H9 (cell line): ENCODE measurements around the gene ACVR1B. TPM values are rescaled to one million over a fixed set of nuclear protein-coding genes. Genes with fewer than 3 reads are reported as not detected.
A peak's percentile ranks its signal among the peaks of the same experiment; 100 is the strongest.

Experiments
- DNase-seq: peaks from one replicate; pipeline ENCODE4 v3.0.0-alpha.2; 2017
- H2AFZ ChIP-seq: one replicate; pipeline ENCODE4 v1.6.1; 2013; ENCODE audit warnings: mild to moderate bottlenecking, low read length, control low read depth, moderate library complexity
- H2AK5ac ChIP-seq: 2 replicates; pipeline ENCODE4 v1.6.1; 2013; ENCODE audit warnings: low read length, control low read depth, mixed read lengths; ENCODE audit not compliant: insufficient read length
- H2BK120ac ChIP-seq: one replicate; pipeline ENCODE4 v1.6.1; 2013; ENCODE audit warnings: low read depth, mild to moderate bottlenecking, low read length, control low read depth, inconsistent platforms; ENCODE audit not compliant: poor library complexity, severe bottlenecking
- H2BK12ac ChIP-seq: 2 replicates; pipeline ENCODE4 v1.6.1; 2013; ENCODE audit warnings: low read length, control low read depth, mixed read lengths, low read depth; ENCODE audit not compliant: insufficient read length
- H2BK15ac ChIP-seq: 2 replicates; pipeline ENCODE4 v1.6.1; 2013; ENCODE audit warnings: low read depth, low read length, control low read depth
- H2BK20ac ChIP-seq: one replicate; pipeline ENCODE4 v1.6.1; 2013; ENCODE audit warnings: low read depth, mild to moderate bottlenecking, low read length, control low read depth, inconsistent platforms; ENCODE audit not compliant: poor library complexity, severe bottlenecking
- H2BK5ac ChIP-seq: 2 replicates; pipeline ENCODE4 v1.6.1; 2013; ENCODE audit warnings: low read length, control low read depth, mixed read lengths; ENCODE audit not compliant: insufficient read length
- H3K14ac ChIP-seq: 2 replicates; pipeline ENCODE4 v1.6.1; 2013; ENCODE audit warnings: low read length, control low read depth; ENCODE audit not compliant: insufficient read depth
- H3K18ac ChIP-seq: 2 replicates; pipeline ENCODE4 v1.6.1; 2013; ENCODE audit warnings: low read depth, mild to moderate bottlenecking, mixed read lengths, low read length, control low read depth; ENCODE audit not compliant: insufficient read length
- H3K23ac ChIP-seq: 2 replicates; pipeline ENCODE4 v1.6.1; 2013; ENCODE audit warnings: low read length, control low read depth, mixed read lengths, low read depth; ENCODE audit not compliant: insufficient read length
- H3K23me2 ChIP-seq: 2 replicates; pipeline ENCODE4 v1.6.1; 2013; ENCODE audit warnings: low read depth, mild to moderate bottlenecking, mixed read lengths, low read length, control low read depth; ENCODE audit not compliant: insufficient read length, poor library complexity, severe bottlenecking
- H3K27ac ChIP-seq: 2 replicates; pipeline ENCODE4 v1.5.1; 2013; ENCODE audit warnings: low read length, control low read depth, mixed read lengths, low read depth; ENCODE audit not compliant: insufficient read length
- H3K27me3 ChIP-seq: 2 replicates; pipeline ENCODE4 v1.6.1; 2013; ENCODE audit warnings: low read length, control low read depth, inconsistent platforms; ENCODE audit not compliant: insufficient read depth
- H3K4ac ChIP-seq: 2 replicates; pipeline ENCODE4 v1.6.1; 2013; ENCODE audit warnings: low read depth, mild to moderate bottlenecking, control low read depth, inconsistent platforms, low read length, moderate library complexity
- H3K4me1 ChIP-seq: 2 replicates; pipeline ENCODE4 v1.6.1; 2013; ENCODE audit warnings: low read length, control low read depth, inconsistent platforms; ENCODE audit not compliant: insufficient read depth
- H3K4me2 ChIP-seq: 2 replicates; pipeline ENCODE4 v1.6.1; 2013; ENCODE audit warnings: low read length, control low read depth, mixed read lengths; ENCODE audit not compliant: insufficient read length, insufficient read depth
- H3K56ac ChIP-seq: 2 replicates; pipeline ENCODE4 v1.6.1; 2013; ENCODE audit warnings: low read depth, mild to moderate bottlenecking, mixed read lengths, low read length, control low read depth; ENCODE audit not compliant: insufficient read length
- H3K79me1 ChIP-seq: 2 replicates; pipeline ENCODE4 v1.6.1; 2013; ENCODE audit warnings: low read depth, mild to moderate bottlenecking, moderate library complexity, low read length, control low read depth, inconsistent platforms; ENCODE audit not compliant: insufficient read depth, poor library complexity, severe bottlenecking
- H3K79me2 ChIP-seq: 2 replicates; pipeline ENCODE4 v1.6.1; 2013; ENCODE audit warnings: low read length, control low read depth, inconsistent platforms; ENCODE audit not compliant: insufficient read depth
- H3K9ac ChIP-seq: 2 replicates; pipeline ENCODE4 v1.6.1; 2013; ENCODE audit warnings: low read length, control low read depth, mixed read lengths; ENCODE audit not compliant: insufficient read length; ENCODE audit errors: extremely low read depth
- H3K9me3 ChIP-seq: one replicate; pipeline ENCODE4 v1.6.1; 2013; ENCODE audit warnings: low read depth, low read length, inconsistent platforms; ENCODE audit not compliant: control insufficient read depth
- H3T11ph ChIP-seq: one replicate; pipeline ENCODE4 v1.6.1; 2013; ENCODE audit warnings: mild to moderate bottlenecking, low read length, control low read depth, inconsistent platforms
- H4K20me1 ChIP-seq: one replicate; pipeline ENCODE4 v1.6.1; 2013; ENCODE audit not compliant: control insufficient read depth, insufficient read length, insufficient read depth
- H4K5ac ChIP-seq: 2 replicates; pipeline ENCODE4 v1.6.1; 2013; ENCODE audit warnings: low read depth, mild to moderate bottlenecking, mixed read lengths, low read length, control low read depth; ENCODE audit not compliant: insufficient read length
- H4K8ac ChIP-seq: replicated peaks from 2 replicates; pipeline ENCODE4 v1.6.1; 2013; ENCODE audit warnings: low read length, control low read depth, mixed read lengths, low read depth; ENCODE audit not compliant: insufficient read length
- H4K91ac ChIP-seq: 2 replicates; pipeline ENCODE4 v1.6.1; 2013; ENCODE audit warnings: low read depth, mild to moderate bottlenecking, moderate library complexity, mixed read lengths, low read length, control low read depth; ENCODE audit not compliant: insufficient read length
- H3K27ac Mint-ChIP-seq, 3 experiments: 2 replicates in 2 of 3; 3 replicates in 1 of 3; pipeline ENCODE4 v1.8.0; 2020 to 2021; ENCODE audit warnings: mixed read lengths in 3 of 3, mild to moderate bottlenecking in 1 of 3, moderate library complexity in 1 of 3
- H3K27me3 Mint-ChIP-seq: 2 replicates; pipeline ENCODE4 v1.8.0; 2021; ENCODE audit warnings: low read depth, mild to moderate bottlenecking, moderate library complexity, mixed read lengths
- H3K36me3 Mint-ChIP-seq, 3 experiments: 2 replicates in 2 of 3; 3 replicates in 1 of 3; pipeline ENCODE4 v1.8.0; 2020 to 2021; ENCODE audit warnings: low read depth in 3 of 3, mixed read lengths in 3 of 3; ENCODE audit not compliant: insufficient read depth in 1 of 3
- H3K4me1 Mint-ChIP-seq, 2 experiments: 2 replicates each; pipeline ENCODE4 v1.8.0; 2020; ENCODE audit warnings: mixed read lengths in 2 of 2
- H3K4me3 Mint-ChIP-seq, 2 experiments: 2 replicates in 1 of 2; 3 replicates in 1 of 2; pipeline ENCODE4 v1.8.0; 2020 to 2021; ENCODE audit warnings: mild to moderate bottlenecking in 2 of 2, mixed read lengths in 2 of 2, moderate library complexity in 1 of 2
- H3K9me3 Mint-ChIP-seq, 2 experiments: 2 replicates in 1 of 2; 3 replicates in 1 of 2; pipeline ENCODE4 v1.8.0; 2020; ENCODE audit warnings: mild to moderate bottlenecking in 2 of 2, mixed read lengths in 2 of 2, moderate library complexity in 1 of 2
- CTCF ChIP-seq: fragments of 200-600 bp; sonication (generic); conservative IDR thresholded peaks from 3 replicates; pipeline ENCODE4 v1.8.0; 2021; ENCODE audit warnings: antibody characterized with exemption, mild to moderate bottlenecking
- WGBS: extraction: QIAGEN DNeasy Blood & Tissue Kit; methylation state at CpG from one replicate; pipeline ENCODE4 v1.1.7; 2013; ENCODE audit warnings: missing lambda C conversion rate, low lambda C conversion rate, mixed read lengths; ENCODE audit not compliant: insufficient read length; ENCODE audit errors: extremely low coverage; 5-methylcytosine and 5-hydroxymethylcytosine counted together
- total RNA-seq: library from RNA; stranded (reverse); gene quantifications from 2 replicates; pipeline ENCODE4 v1.2.1, GENCODE V29; 2021

Gene ACVR1B
- total RNA-seq, 1 experiment from 2014 or later, result 16.3 TPM

GRCh38 chr12:51906430-51907082 is 44.9 kb upstream of the ACVR1B start:
- no peak overlapping the region for H3K14ac ChIP-seq
- Mint-ChIP-seq H3K27ac (no peak overlapping the region; a peak in 1 of 7 replicates), H3K27me3 (peaks cover 15% of the 10 kb centered on the region), H3K4me3 (no peak overlapping the region), H3K9me3 (no peaks in the 10 kb centered on the region; a peak in 1 of 5 replicates), H3K4me1 (peaks cover 6 to 17% of the 10 kb centered on the region in 2 experiments), H3K36me3 (no peaks in the 10 kb centered on the region)
- no peaks in the 10 kb centered on the region for H3K79me2 ChIP-seq
- WGBS, result no CpG with 5 or more reads among the region's 23 CpGs
- H3K23ac ChIP-seq, result no peak overlapping the region
- no peaks in the 10 kb centered on the region for H3K9me3 ChIP-seq
- H4K20me1 ChIP-seq, result peaks cover 3% of the 10 kb centered on the region
- H3K56ac ChIP-seq, result no peak overlapping the region
- DNase-seq, result no peak
- H3K4me1 ChIP-seq, result peaks cover 2% of the 10 kb centered on the region; the same call in 1 of the 2 replicates
- H3K23me2 ChIP-seq, result no peaks in the 10 kb centered on the region
- no peak overlapping the region for H3K9ac ChIP-seq
- H2AFZ ChIP-seq, result no peak overlapping the region
- H4K5ac ChIP-seq, result no peak overlapping the region
- H2BK12ac ChIP-seq, result no peak overlapping the region
- TF ChIP-seq CTCF, result no peak
- H2BK5ac ChIP-seq, result no peak overlapping the region
- no peaks in the 10 kb centered on the region for H3K79me1 ChIP-seq
- no peak overlapping the region for H3K27ac ChIP-seq
- no peak overlapping the region for H3T11ph ChIP-seq
- H4K8ac ChIP-seq, result no peak overlapping the region
- no peak overlapping the region for H2BK20ac ChIP-seq
- no peak overlapping the region for H4K91ac ChIP-seq
- no peak overlapping the region for H2BK120ac ChIP-seq
- H3K4ac ChIP-seq, result no peak overlapping the region
- H3K18ac ChIP-seq, result no peak overlapping the region
- H2BK15ac ChIP-seq, result no peak overlapping the region
- peaks cover 5% of the 10 kb centered on the region; the same call in 1 of the 2 replicates for H3K27me3 ChIP-seq
- peak overlapping the region; percentile 19 for H3K4me2 ChIP-seq
- no peak overlapping the region for H2AK5ac ChIP-seq
